ENCODE data around the gene DUSP7.

Gene DUSP7

GRCh38 chr3:52023860-52024764 is 32.3 kb downstream of the DUSP7 start:
- no peak for DNase-seq

DNA sequence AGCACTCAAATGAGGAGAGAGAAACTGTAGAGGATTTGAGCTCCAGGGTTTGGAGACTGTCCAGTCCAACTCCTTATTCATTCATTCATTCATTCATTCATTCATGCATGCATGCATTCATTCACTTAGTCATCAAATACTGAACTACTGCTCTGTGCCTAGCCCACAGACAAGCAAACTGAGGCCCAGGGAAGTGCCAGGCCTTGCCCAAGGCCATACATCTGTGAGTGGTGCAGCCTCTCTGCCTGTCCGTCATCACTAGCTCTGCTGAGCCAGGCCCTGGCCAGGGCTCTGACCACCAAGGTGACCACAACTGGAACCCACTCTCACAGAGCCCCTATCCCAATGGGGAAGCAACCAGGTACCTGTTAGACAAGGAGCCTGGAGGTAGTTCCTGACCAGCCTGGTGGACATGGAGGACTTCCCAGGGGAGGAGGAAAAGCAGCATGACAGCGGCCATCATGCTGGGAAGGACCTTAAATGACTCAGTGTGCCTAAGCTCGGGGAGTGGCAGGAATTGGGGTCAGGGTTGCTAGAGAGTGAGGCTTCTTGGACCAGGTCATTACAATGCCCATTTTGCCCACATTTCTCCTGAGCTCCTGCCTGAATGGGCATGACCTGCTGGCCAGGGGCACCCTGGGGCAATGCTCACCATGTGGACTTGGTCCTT is 33.1 kb downstream of the DUSP7 start:
- DNase-seq: no peak

DNA sequence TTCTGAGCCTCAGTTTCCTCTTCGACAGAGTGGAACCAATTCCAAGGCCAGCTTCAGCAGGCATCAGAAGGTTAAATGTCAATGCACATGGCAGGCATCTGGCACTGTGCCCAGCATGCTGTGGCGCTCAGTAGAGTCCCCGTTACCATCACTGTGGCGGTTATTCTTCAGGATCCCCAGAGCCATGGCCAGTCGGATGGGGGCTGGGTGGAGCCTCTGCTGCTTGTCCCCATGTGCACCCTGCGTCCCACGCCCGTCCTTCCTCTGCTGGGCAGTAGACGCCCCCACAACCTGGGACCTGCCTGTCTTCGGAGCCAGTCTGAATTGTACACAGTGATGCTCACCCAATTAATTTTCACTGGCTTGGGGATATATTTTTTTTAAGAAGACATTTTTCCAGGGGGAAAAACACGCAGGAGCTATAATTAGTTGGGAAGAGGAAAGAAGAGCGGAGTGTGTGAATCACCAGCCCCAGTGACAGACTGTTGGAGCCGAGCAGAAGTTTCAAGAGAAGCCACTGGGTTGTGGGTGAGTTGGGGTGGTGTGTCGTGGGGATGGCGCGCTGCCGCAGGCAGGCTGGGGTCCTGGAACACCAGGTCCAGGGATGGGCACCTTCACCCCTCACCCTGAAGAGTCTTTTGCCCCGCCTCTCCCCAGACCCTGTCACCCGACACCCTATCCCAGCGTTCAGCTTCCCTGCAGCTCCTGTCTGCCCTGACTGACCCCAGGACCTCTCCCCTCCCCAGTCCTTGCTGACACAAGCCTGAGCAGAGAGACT is 33.9 kb downstream of the DUSP7 start:
- DNase-seq: no peak

GRCh38 chr3:52021489-52022268 is 34.7 kb downstream of the DUSP7 start:
- no peak for DNase-seq

DNA sequence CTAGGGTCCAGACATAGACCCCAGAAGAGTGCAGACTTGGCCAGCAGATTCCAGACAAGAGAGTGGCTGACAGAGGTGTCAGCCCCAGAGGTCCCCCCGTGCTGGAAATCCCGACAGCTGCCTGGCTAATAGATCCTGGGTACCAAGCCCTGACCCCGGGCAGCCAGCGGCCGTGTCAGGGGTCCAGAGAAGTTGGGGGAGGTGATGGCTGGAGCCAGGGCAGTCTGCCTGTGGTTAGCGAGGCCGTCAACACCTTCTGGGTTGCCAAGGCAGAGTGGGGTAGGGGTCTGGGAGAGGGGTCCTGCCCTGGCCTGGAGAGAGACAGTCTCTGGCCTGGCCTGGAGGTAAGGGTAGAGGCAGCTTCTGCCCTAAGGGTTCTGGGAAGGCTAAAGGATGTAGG is 35.6 kb downstream of the DUSP7 start:
- DNase-seq: no peak

- no peak for DNase-seq
These were observed 36.9 kb downstream of the DUSP7 start for GRCh38 chr3:52019352-52020080.

GRCh38 chr3:52018319-52019000 is 37.9 kb downstream of the DUSP7 start:
- DNase-seq: no peak

GRCh38 chr3:52017586-52017985 is 38.8 kb downstream of the DUSP7 start:
- no peak for DNase-seq

GRCh38 chr3:52015438-52016228 is 40.7 kb downstream of the DUSP7 start:
- DNase-seq: no peak

DNA sequence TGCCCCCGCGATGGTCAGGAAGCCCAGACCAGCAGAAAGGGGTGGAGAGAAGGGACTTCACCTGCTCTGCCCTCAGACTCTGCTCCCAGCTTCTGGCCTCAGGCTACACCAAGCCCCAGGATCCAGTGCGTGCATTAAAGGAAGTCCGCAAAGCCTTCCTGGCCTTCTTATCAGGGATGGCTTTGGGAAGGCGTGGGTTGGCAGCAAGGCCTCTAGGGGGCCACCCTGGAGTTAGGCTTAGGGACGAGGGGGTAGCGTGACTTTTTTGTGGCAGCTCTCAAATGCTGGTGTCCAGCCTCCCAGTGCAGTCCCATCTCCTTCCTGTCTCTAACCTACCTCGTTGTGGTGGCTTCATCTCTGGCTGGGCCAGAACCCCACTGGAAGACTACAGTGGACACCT is 41.8 kb downstream of the DUSP7 start:
- no peak for DNase-seq

DNA sequence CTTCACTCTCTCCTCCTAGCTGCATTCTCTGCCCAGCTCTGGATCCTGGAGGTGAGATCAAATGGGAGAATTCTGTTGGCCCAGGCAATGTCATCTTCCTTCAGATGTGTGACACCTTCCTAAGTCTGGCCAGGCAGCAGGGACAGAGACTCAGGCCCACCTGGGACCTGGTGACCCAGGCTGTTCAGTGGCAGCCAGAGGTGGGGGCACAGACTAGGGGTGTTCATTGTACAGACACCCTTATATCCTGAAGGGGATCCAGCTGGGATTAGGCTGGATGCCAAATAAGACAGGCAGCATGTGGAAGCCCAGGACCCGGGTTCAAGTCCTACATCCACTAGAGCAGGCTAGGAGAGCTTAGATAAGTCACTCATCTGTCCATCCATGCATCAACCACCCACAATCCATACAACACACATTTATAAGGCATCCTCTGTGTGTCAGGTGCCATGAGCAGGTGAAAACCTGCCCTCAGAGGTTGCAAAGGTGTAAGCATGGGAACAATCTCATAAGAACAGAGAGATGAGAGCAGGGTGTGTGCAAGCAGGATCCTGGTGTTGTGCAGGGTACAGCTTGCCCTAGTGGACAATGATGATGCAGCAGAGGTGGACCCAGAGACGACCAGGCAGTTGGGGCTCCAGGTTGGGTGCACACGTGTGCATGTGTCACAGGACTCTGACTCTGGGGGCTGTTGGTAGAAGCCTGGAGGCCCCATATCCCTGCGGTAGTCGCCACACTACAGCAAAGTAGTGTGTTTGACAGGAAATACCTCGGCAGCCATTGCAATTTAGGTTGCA is 42.4 kb downstream of the DUSP7 start:
- DNase-seq: no peak

- DNase-seq: no peak
These were observed 43.7 kb downstream of the DUSP7 start for GRCh38 chr3:52012699-52013098.

DNA sequence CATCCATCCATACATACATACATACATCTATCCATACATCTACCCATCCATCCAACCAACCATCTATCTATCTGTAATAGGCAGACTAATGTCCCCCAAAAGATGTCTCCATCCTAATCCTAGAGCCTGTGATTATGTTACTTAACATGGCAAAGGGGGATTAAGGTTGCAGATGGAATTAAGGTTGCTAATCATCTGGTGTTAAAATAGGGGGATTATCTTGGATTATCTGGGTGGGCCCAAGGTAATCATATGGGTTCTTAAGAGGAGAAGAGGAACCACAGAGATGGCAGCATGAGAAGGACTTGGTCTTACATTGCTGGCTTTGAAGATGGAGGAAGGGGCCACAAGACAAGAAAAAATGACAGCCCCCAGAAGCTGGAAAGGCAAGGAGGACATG is 45.9 kb downstream of the DUSP7 start:
- DNase-seq: no peak

- DNase-seq: no peak
These were observed 49.1 kb downstream of the DUSP7 start for GRCh38 chr3:52007291-52007690.

- no peak for DNase-seq
These were observed 49.6 kb downstream of the DUSP7 start for GRCh38 chr3:52006820-52007133.

DNA sequence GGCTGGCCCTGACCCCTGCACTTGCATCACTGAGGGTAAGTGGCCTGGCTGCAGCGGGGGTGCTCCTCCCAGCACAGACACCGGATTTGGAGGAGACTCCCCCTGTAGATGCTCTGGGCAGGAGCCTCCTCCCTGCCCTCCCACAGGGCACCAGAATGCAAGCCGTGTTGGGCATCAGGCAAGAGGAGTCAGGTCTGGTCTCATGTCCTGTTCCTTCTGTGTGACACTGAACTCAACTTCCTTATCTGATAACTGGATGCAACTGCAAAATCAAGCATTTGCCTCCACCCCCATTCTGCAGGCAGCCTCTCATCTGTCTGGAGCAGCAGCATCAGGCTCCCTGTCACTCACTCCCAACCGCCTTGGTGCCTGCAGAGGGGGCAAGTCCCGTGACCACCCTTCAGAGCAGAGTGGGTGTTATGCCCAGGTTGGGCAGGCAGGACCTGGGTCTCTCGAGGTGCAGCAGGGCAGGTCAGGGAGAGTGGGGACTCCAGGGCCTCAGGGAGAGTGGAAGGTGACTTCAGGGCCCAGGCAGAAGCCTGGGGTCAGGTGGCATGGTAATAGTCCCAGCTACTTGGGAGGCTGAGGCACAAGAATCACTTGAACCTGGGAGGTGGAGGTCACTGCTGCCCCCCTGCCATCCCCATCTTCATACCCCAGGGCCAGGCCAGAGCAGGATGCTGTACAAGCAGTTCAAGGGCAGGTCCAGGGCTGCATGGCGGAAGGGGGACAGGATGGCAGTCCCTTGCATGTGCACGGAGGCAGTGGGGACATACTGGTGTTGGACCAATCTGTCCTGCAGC is 50.2 kb downstream of the DUSP7 start:
- no peak for DNase-seq

- no peak for DNase-seq
These were observed 50.8 kb downstream of the DUSP7 start for GRCh38 chr3:52005571-52005986.

- no peak for DNase-seq
These were observed 51.4 kb downstream of the DUSP7 start for GRCh38 chr3:52004906-52005395.
